HG03469 (cell line): ENCODE results near the gene CYB5D1.
A peak's percentile ranks its signal among the peaks of the same experiment; 100 is the strongest.
"Not testable (repeated sequence)": the region's sequence is repeated elsewhere in the genome, so short reads cannot be mapped to it uniquely, and the experiment has no call there.

Source experiments
- ATAC-seq: cut with Tn5 transposase; IDR thresholded peaks from one replicate; pipeline ENCODE4 v1.9.1; 2021; ENCODE audit warnings: mild to moderate bottlenecking, moderate library complexity, moderate number of reproducible peaks; ENCODE audit not compliant: unreplicated experiment

Gene CYB5D1

GRCh38 chr17:7857713-7858521 is at the start of gene CYB5D1:
TSS of gene CYB5D1 (plus strand) at chr17:7858003. CDS start at chr17:7858135, 132 bp downstream.
- ATAC-seq = peak; percentile 16

GRCh38 chr17:7809086-7809790 is 48.6 kb upstream of the CYB5D1 start:
- no peak for ATAC-seq

- not testable (repeated sequence) for ATAC-seq
Measured at GRCh38 chr17:7809791-7810343, 47.9 kb upstream of the CYB5D1 start.

GRCh38 chr17:7811251-7811650 is 46.6 kb upstream of the CYB5D1 start:
- ATAC-seq = no peak

- no peak for ATAC-seq
Measured at GRCh38 chr17:7814969-7815368, 42.8 kb upstream of the CYB5D1 start.

- ATAC-seq = no peak
Measured at GRCh38 chr17:7816926-7817642, 40.7 kb upstream of the CYB5D1 start.

GRCh38 chr17:7817643-7817964 is 40.2 kb upstream of the CYB5D1 start:
- ATAC-seq = no peak

- ATAC-seq = no peak
Measured at GRCh38 chr17:7818026-7818425, 39.8 kb upstream of the CYB5D1 start.

- no peak for ATAC-seq
Measured at GRCh38 chr17:7818746-7819645, 38.8 kb upstream of the CYB5D1 start.

- no peak for ATAC-seq
Measured at GRCh38 chr17:7820231-7820630, 37.6 kb upstream of the CYB5D1 start.

- no peak for ATAC-seq
Measured at GRCh38 chr17:7822126-7822525, 35.7 kb upstream of the CYB5D1 start.

GRCh38 chr17:7823581-7824001 is 34.2 kb upstream of the CYB5D1 start:
- ATAC-seq = no peak

GRCh38 chr17:7824021-7824924 is 33.5 kb upstream of the CYB5D1 start:
- ATAC-seq = no peak

GRCh38 chr17:7825206-7825990 is 32.4 kb upstream of the CYB5D1 start:
- ATAC-seq = no peak

GRCh38 chr17:7830616-7831015 is 27.2 kb upstream of the CYB5D1 start:
- ATAC-seq = no peak

- no peak for ATAC-seq
Measured at GRCh38 chr17:7831233-7831632, 26.6 kb upstream of the CYB5D1 start.

- ATAC-seq = no peak
Measured at GRCh38 chr17:7832431-7832830, 25.4 kb upstream of the CYB5D1 start.

- no peak for ATAC-seq
Measured at GRCh38 chr17:7833011-7833794, 24.6 kb upstream of the CYB5D1 start.
